Neural cell (in vitro differentiated cells): ENCODE results near the gene DCAF15. TPM values are rescaled to one million over a fixed set of nuclear protein-coding genes. Genes with fewer than 3 reads are reported as not detected.
A peak's percentile ranks its signal among the peaks of the same experiment; 100 is the strongest.

Source experiments
- H2AFZ ChIP-seq: fragments of 200-600, 300-800 bp; sonication (generic), shearing (Covaris generic); 2 replicates; pipeline ENCODE4 v1.6.0; 2014; ENCODE audit warnings: low read depth, mild to moderate bottlenecking, antibody characterized with exemption, low read length, moderate library complexity
- H3F3A ChIP-seq: fragments of 200-600 bp; shearing (Covaris generic); 2 replicates; pipeline ENCODE4 v1.6.1; 2016; ENCODE audit warnings: mild to moderate bottlenecking, moderate library complexity, mixed read lengths, antibody characterized with exemption, low read length; ENCODE audit not compliant: insufficient read depth, poor library complexity, severe bottlenecking
- H3K27ac ChIP-seq: fragments of 200-600, 300-800 bp; sonication (generic), shearing (Covaris generic); 2 replicates; pipeline ENCODE4 v1.5.1; 2014; ENCODE audit warnings: mild to moderate bottlenecking, low read length, moderate library complexity
- H3K27me3 ChIP-seq: fragments of 300-800, 200-600 bp; sonication (generic), shearing (Covaris generic); 2 replicates; pipeline ENCODE4 v1.6.0; 2014; ENCODE audit warnings: mild to moderate bottlenecking, low read depth, low read length, moderate library complexity; ENCODE audit not compliant: insufficient read depth
- H3K36me3 ChIP-seq: fragments of 300-800, 200-600 bp; sonication (generic), shearing (Covaris generic); 2 replicates; pipeline ENCODE4 v1.5.1; 2014; ENCODE audit warnings: mild to moderate bottlenecking, antibody characterized with exemption, low read length, moderate library complexity; ENCODE audit not compliant: insufficient read depth
- H3K4me2 ChIP-seq: fragments of 300-800, 200-600 bp; sonication (generic), shearing (Covaris generic); 2 replicates; pipeline ENCODE4 v1.6.0; 2014; ENCODE audit warnings: mild to moderate bottlenecking, low read length
- H3K4me3 ChIP-seq: fragments of 300-800, 200-600 bp; sonication (generic), shearing (Covaris generic); 2 replicates; pipeline ENCODE4 v1.5.1; 2014; ENCODE audit warnings: mild to moderate bottlenecking, low read length, moderate library complexity
- H3K79me2 ChIP-seq: fragments of 200-600 bp; shearing (Covaris generic); replicated peaks from 2 replicates; pipeline ENCODE4 v1.6.0; 2014; ENCODE audit warnings: mild to moderate bottlenecking, low read length, moderate library complexity; ENCODE audit not compliant: insufficient read depth
- H3K9ac ChIP-seq: fragments of 300-800, 200-600 bp; sonication (generic), shearing (Covaris generic); 2 replicates; pipeline ENCODE4 v1.6.1; 2016; ENCODE audit warnings: mild to moderate bottlenecking, low read length, mixed read lengths
- H3K9me2 ChIP-seq: fragments of 200-600 bp; shearing (Covaris generic); 2 replicates; pipeline ENCODE4 v1.6.1; 2016; ENCODE audit warnings: mild to moderate bottlenecking, low read length, mixed read lengths; ENCODE audit not compliant: insufficient read depth
- H3K9me3 ChIP-seq: fragments of 200-600, 300-800 bp; sonication (generic), shearing (Covaris generic); 2 replicates; pipeline ENCODE4 v1.6.1; 2016; ENCODE audit warnings: mild to moderate bottlenecking, mixed run types, low read length, moderate library complexity, mixed read lengths
- H4K20me1 ChIP-seq: fragments of 200-600 bp; shearing (Covaris generic); 2 replicates; pipeline ENCODE4 v1.6.1; 2016; ENCODE audit warnings: mild to moderate bottlenecking, mixed run types; ENCODE audit not compliant: insufficient read depth
- CTCF ChIP-seq: fragments of 450-650 bp; IDR thresholded peaks from 2 replicates; pipeline ENCODE4 v1.5.1; 2014; ENCODE audit warnings: antibody characterized with exemption, mild to moderate bottlenecking, moderate library complexity; ENCODE audit not compliant: poor library complexity, severe bottlenecking
- EP300 ChIP-seq: fragments of 450-650 bp; conservative IDR thresholded peaks from 2 replicates; pipeline ENCODE4 v1.6.1; 2014; ENCODE audit warnings: antibody characterized with exemption, mild to moderate bottlenecking, moderate library complexity; ENCODE audit not compliant: poor library complexity, severe bottlenecking
- EZH2 ChIP-seq: fragments of 200-600, 300-800 bp; shearing (Covaris generic), sonication (generic); IDR thresholded peaks from 2 replicates; pipeline ENCODE4 v1.6.1; 2014; ENCODE audit warnings: antibody characterized with exemption, low read length, borderline replicate concordance, mild to moderate bottlenecking; ENCODE audit not compliant: insufficient read depth, poor library complexity, severe bottlenecking
- POLR2AphosphoS5 ChIP-seq: IDR thresholded peaks from 2 replicates; pipeline ENCODE4 v1.6.1; 2012
- REST ChIP-seq: IDR thresholded peaks from 2 replicates; pipeline ENCODE4 v1.6.1; 2012; ENCODE audit warnings: borderline replicate concordance
- SMC3 ChIP-seq: fragments of 450-650 bp; conservative IDR thresholded peaks from 2 replicates; pipeline ENCODE4 v1.6.1; 2014; ENCODE audit warnings: antibody characterized with exemption, mild to moderate bottlenecking, moderate library complexity; ENCODE audit not compliant: poor library complexity
- TAF1 ChIP-seq: IDR thresholded peaks from 2 replicates; pipeline ENCODE4 v1.6.1; 2012; ENCODE audit warnings: low read depth
- polyA plus RNA-seq: library from polyadenylated mRNA; depleted of rRNA; stranded (reverse); fragments of >200 nt; gene quantifications from 2 replicates; pipeline ENCODE4 v1.2.3, GENCODE V29; 2014

DCAF15 gene
- polyA plus RNA-seq, 1 donor from 2014 or later: 39.4 TPM

GRCh38 chr19:14006766-14007562, 54.7 kb downstream of the DCAF15 start:
- peaks cover 12% of the 10 kb centered on the region for H3K79me2 ChIP-seq
- peak overlapping the region; percentile 95 for H3K9ac ChIP-seq
- no peaks in the 10 kb centered on the region for H3K9me2 ChIP-seq
- H3K27ac ChIP-seq: peak overlapping the region; percentile 98
- H3K27me3 ChIP-seq: no peaks in the 10 kb centered on the region
- H4K20me1 ChIP-seq: no peaks in the 10 kb centered on the region
- H3F3A ChIP-seq: no peaks in the 10 kb centered on the region
- no peaks in the 10 kb centered on the region for H3K9me3 ChIP-seq
- no peaks in the 10 kb centered on the region for H3K36me3 ChIP-seq
- no peak overlapping the region for H3K4me2 ChIP-seq
- peak overlapping the region; percentile 74 for H3K4me3 ChIP-seq
- TF ChIP-seq CTCF (no peak), EP300 (peak; percentile 12), SMC3 (peak; percentile 19), EZH2 (no peak), REST (peak; percentile 55), TAF1 (no peak), POLR2AphosphoS5 (no peak)
- H2AFZ ChIP-seq: peak overlapping the region; percentile 96

Other genes starting within 250 kb of the DCAF15 start
- 70.5 and 71.2 TPM in 2 replicates for gene MRI1, start 188.0 kb upstream of the DCAF15 start, polyA plus RNA-seq
- 104 and 134 TPM in 2 replicates for gene C19orf53, start 178.1 kb upstream of the DCAF15 start, polyA plus RNA-seq
- gene ZSWIM4, start 157.1 kb upstream of the DCAF15 start, polyA plus RNA-seq: 4.7 and 6.1 TPM in 2 replicates
- gene NANOS3, start 75.4 kb upstream of the DCAF15 start, polyA plus RNA-seq: 3.2 and 3.8 TPM in 2 replicates
- gene BRME1, start 46.4 kb upstream of the DCAF15 start, polyA plus RNA-seq: 6.2 and 8.5 TPM in 2 replicates
- gene CC2D1A, start 46.3 kb upstream of the DCAF15 start, polyA plus RNA-seq: 24.5 and 26.9 TPM in 2 replicates
- not detected in 2 replicates for gene PODNL1, start 14.1 kb upstream of the DCAF15 start, polyA plus RNA-seq
- 2.2 and 3.0 TPM in 2 replicates for gene RFX1, start 53.8 kb downstream of the DCAF15 start, polyA plus RNA-seq
- gene RLN3, start 75.6 kb downstream of the DCAF15 start, polyA plus RNA-seq: not detected in 2 replicates
- gene IL27RA, start 79.3 kb downstream of the DCAF15 start, polyA plus RNA-seq: 1.0 and 1.6 TPM in 2 replicates
- 0.33 TPM in 1 of 2 replicates, not detected in the other for gene PALM3, start 109.6 kb downstream of the DCAF15 start, polyA plus RNA-seq
- gene MISP3, start 120.3 kb downstream of the DCAF15 start, polyA plus RNA-seq: 3.7 and 8.2 TPM in 2 replicates
- not detected in 2 replicates for gene C19orf67, start 133.3 kb downstream of the DCAF15 start, polyA plus RNA-seq
- 32.4 and 38.1 TPM in 2 replicates for gene SAMD1, start 138.2 kb downstream of the DCAF15 start, polyA plus RNA-seq
- gene PRKACA, start 165.3 kb downstream of the DCAF15 start, polyA plus RNA-seq: 11.7 and 28.1 TPM in 2 replicates
- gene ASF1B, start 184.1 kb downstream of the DCAF15 start, polyA plus RNA-seq: 0.32 and 0.34 TPM in 2 replicates